GM23248 (cell line): ENCODE measurements around the gene ONECUT2. TPM values are rescaled to one million over a fixed set of nuclear protein-coding genes. Genes with fewer than 3 reads are reported as not detected.

Experiments
- DNase-seq: peaks from one replicate; pipeline ENCODE4 v3.0.0-alpha.2; 2015
- H2AFZ ChIP-seq: fragments of 200-600 bp; sonication (generic); 2 replicates; pipeline ENCODE4 v1.6.1; 2016; ENCODE audit warnings: antibody characterized with exemption
- H3F3A ChIP-seq: fragments of 200-600 bp; sonication (generic); 2 replicates; pipeline ENCODE4 v1.6.1; 2016; ENCODE audit warnings: mild to moderate bottlenecking, antibody characterized with exemption, mixed run types; ENCODE audit not compliant: insufficient read depth
- H3K27ac ChIP-seq: fragments of 200-600 bp; sonication (generic); 2 replicates; pipeline ENCODE4 v1.5.1; 2016; ENCODE audit warnings: mild to moderate bottlenecking
- H3K27me3 ChIP-seq: fragments of 200-600 bp; sonication (generic); replicated peaks from 2 replicates; pipeline ENCODE4 v1.6.1; 2016; ENCODE audit warnings: mild to moderate bottlenecking; ENCODE audit not compliant: insufficient read depth
- H3K36me3 ChIP-seq: fragments of 200-600 bp; sonication (generic); 2 replicates; pipeline ENCODE4 v1.6.1; 2016; ENCODE audit warnings: low read depth, mild to moderate bottlenecking
- H3K4me1 ChIP-seq: fragments of 200-600 bp; sonication (generic); 2 replicates; pipeline ENCODE4 v1.6.1; 2016; ENCODE audit warnings: mild to moderate bottlenecking; ENCODE audit not compliant: insufficient read depth
- H3K4me2 ChIP-seq: fragments of 200-600 bp; sonication (generic); one replicate; pipeline ENCODE4 v1.6.1; 2016; ENCODE audit warnings: mild to moderate bottlenecking; ENCODE audit not compliant: unreplicated experiment
- H3K4me3 ChIP-seq: fragments of 200-600 bp; sonication (generic); 2 replicates; pipeline ENCODE4 v1.5.1; 2016; ENCODE audit warnings: mild to moderate bottlenecking
- H3K79me2 ChIP-seq: fragments of 200-600 bp; sonication (generic); 2 replicates; pipeline ENCODE4 v1.6.1; 2016; ENCODE audit warnings: mild to moderate bottlenecking; ENCODE audit not compliant: insufficient read depth
- H3K9ac ChIP-seq: fragments of 200-600 bp; sonication (generic); 2 replicates; pipeline ENCODE4 v1.6.1; 2016; ENCODE audit warnings: mild to moderate bottlenecking
- H3K9me2 ChIP-seq: fragments of 200-600 bp; sonication (generic); 2 replicates; pipeline ENCODE4 v1.6.1; 2016; ENCODE audit warnings: mixed run types, mild to moderate bottlenecking, moderate library complexity; ENCODE audit not compliant: insufficient read depth
- H3K9me3 ChIP-seq: fragments of 200-600 bp; sonication (generic); one replicate; pipeline ENCODE4 v1.6.1; 2017; ENCODE audit warnings: low read depth
- H4K20me1 ChIP-seq: fragments of 200-600 bp; sonication (generic); 2 replicates; pipeline ENCODE4 v1.6.0; 2016; ENCODE audit not compliant: insufficient read depth
- EZH2 ChIP-seq: fragments of 200-600 bp; sonication (generic); IDR thresholded peaks from 2 replicates; pipeline ENCODE4 v1.6.1; 2018; ENCODE audit warnings: antibody characterized with exemption, mild to moderate bottlenecking; ENCODE audit not compliant: insufficient read depth, poor library complexity, severe bottlenecking
- EZH2phosphoT487 ChIP-seq: fragments of 200-600 bp; sonication (generic); IDR thresholded peaks from 2 replicates; pipeline ENCODE4 v1.6.1; 2018; ENCODE audit warnings: antibody characterized with exemption, moderate library complexity, mild to moderate bottlenecking, low read depth; ENCODE audit not compliant: insufficient read depth
- WGBS, 2 experiments: methylation state at CpG; one replicate each; pipeline ENCODE4 v1.1.6; 2015 to 2017; ENCODE audit warnings: low lambda C conversion rate in 2 of 2, low coverage in 1 of 2; ENCODE audit errors: missing lambda C conversion rate in 2 of 2; 5-methylcytosine and 5-hydroxymethylcytosine counted together
- in situ Hi-C: fragments of 300-500 bp; cut with MboI; formaldehyde crosslinking; loops from 2 replicates; pipeline ENCODE4 v1.15.0; 2020
- polyA plus RNA-seq: library from polyadenylated mRNA; unstranded; fragments of >200 nt; fragmentation: Nextera tagmentation; extraction: Ambion mirVana; gene quantifications from 2 replicates; pipeline ENCODE4 v1.2.1, GENCODE V29; 2016
- total RNA-seq: library from RNA; depleted of rRNA; stranded (reverse); fragments of >200 nt; shearing (Covaris generic); gene quantifications from 2 replicates; pipeline ENCODE4 v1.2.3, GENCODE V29; 2014; rRNA removed

The ONECUT2 gene
- total and polyA plus RNA-seq, 2 experiments from 2014 or later: 0.01 TPM; not detected in 1

DNA sequence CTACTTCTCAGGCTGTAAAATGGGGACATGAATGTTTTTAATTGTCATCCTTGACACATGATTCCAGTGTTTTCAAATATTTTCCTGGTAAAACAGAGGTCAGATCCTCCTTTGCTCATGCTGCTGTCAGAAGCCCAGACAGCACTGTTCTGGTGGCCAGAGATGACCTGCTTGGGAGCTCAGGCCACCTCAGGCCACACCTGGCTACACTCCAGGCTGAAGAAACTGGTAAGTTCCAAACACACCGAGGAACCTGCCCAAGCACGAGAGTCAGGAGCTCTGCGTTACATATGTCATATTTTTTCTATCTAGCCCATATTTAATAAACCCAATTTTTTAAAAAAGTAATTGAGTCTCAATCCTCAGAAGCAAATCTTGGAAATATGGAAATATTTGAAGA lies 103.4 kb downstream of the ONECUT2 start:
- peaks cover 10% of the 10 kb centered on the region for H3F3A ChIP-seq
- H3K9ac ChIP-seq: no peak overlapping the region
- DNase-seq: no peak
- H3K27ac ChIP-seq: no peak overlapping the region
- H3K4me3 ChIP-seq: no peak overlapping the region
- H3K4me2 ChIP-seq: peak overlapping the region; percentile 6
- H4K20me1 ChIP-seq: no peaks in the 10 kb centered on the region
- no peaks in the 10 kb centered on the region for H3K9me2 ChIP-seq
- 94 to 97% methylated on average over 3 of the region's 3 CpGs for WGBS, 2 experiments
- H3K79me2 ChIP-seq: no peaks in the 10 kb centered on the region
- no peaks in the 10 kb centered on the region for H3K9me3 ChIP-seq
- in situ Hi-C loops: no loop called here
- no peak overlapping the region for H2AFZ ChIP-seq
- H3K4me1 ChIP-seq: peaks cover 25% of the 10 kb centered on the region
- H3K27me3 ChIP-seq: no peaks in the 10 kb centered on the region
- TF ChIP-seq EZH2phosphoT487: no peak
- TF ChIP-seq EZH2: no peak
- no peaks in the 10 kb centered on the region for H3K36me3 ChIP-seq

DNA sequence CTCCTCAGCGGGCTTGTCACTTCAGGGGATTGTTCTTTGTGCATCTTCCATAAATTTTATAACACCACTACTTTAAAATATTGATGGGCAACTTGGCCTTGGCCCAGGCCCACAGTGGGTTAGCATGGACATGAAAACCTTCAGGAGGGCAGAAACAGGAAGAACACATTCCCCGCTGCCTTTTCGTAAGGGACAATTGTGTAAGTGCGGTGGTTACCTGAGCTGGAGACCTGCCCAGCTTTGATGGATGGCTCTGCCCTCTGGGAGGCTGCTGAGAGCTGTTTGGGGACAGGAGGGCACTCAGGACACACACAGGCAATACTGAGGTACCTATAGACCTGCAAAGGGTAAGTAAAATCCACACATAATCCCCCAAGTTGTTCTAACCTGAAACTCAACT lies 104.5 kb downstream of the ONECUT2 start:
- no peak overlapping the region for H3K4me3 ChIP-seq
- H3K9ac ChIP-seq: no peak overlapping the region
- no peak overlapping the region for H3K4me2 ChIP-seq
- no peaks in the 10 kb centered on the region for H4K20me1 ChIP-seq
- no peak overlapping the region for H2AFZ ChIP-seq
- TF ChIP-seq EZH2: no peak
- TF ChIP-seq EZH2phosphoT487: no peak
- no peak overlapping the region for H3K27ac ChIP-seq
- H3K4me1 ChIP-seq: peaks cover 25% of the 10 kb centered on the region
- no peaks in the 10 kb centered on the region for H3K9me3 ChIP-seq
- no peak for DNase-seq
- H3K9me2 ChIP-seq: no peaks in the 10 kb centered on the region
- H3F3A ChIP-seq: peaks cover 15% of the 10 kb centered on the region
- in situ Hi-C loops: no loop called here
- H3K79me2 ChIP-seq: no peaks in the 10 kb centered on the region
- H3K27me3 ChIP-seq: no peaks in the 10 kb centered on the region
- WGBS, 2 experiments: 95 to 98% methylated on average over 4 of the region's 4 CpGs
- H3K36me3 ChIP-seq: no peaks in the 10 kb centered on the region

Other genes with a start within 250 kb of the ONECUT2 start
- gene ST8SIA3, start 82.8 kb upstream of the ONECUT2 start, total RNA-seq: not detected in 2 replicates
- gene ST8SIA3, start 82.8 kb upstream of the ONECUT2 start, polyA plus RNA-seq: not detected in 2 replicates
- 25.4 and 56.8 TPM in 2 replicates for gene FECH, start 151.3 kb downstream of the ONECUT2 start, total RNA-seq
- gene FECH, start 151.3 kb downstream of the ONECUT2 start, polyA plus RNA-seq: 32.5 and 33.4 TPM in 2 replicates
- 219 and 260 TPM in 2 replicates for gene NARS1, start 186.5 kb downstream of the ONECUT2 start, total RNA-seq
- 197 and 201 TPM in 2 replicates for gene NARS1, start 186.5 kb downstream of the ONECUT2 start, polyA plus RNA-seq